HG03175 (cell line): ENCODE data around the gene TCFL5.

Experiments used
- ATAC-seq: cut with Tn5 transposase; IDR thresholded peaks from one replicate; pipeline ENCODE4 v1.9.1; 2021; ENCODE audit warnings: mild to moderate bottlenecking, moderate library complexity; ENCODE audit not compliant: unreplicated experiment

The TCFL5 gene

GRCh38 chr20:62814060-62814708, 47.4 kb downstream of the TCFL5 start:
- ATAC-seq: no peak

- ATAC-seq: no peak
Measured at GRCh38 chr20:62813588-62813987, 48.0 kb downstream of the TCFL5 start.

GRCh38 chr20:62812907-62813200, 48.8 kb downstream of the TCFL5 start:
- ATAC-seq: no peak

- no peak for ATAC-seq
Measured at GRCh38 chr20:62812181-62812906, 49.3 kb downstream of the TCFL5 start.

GRCh38 chr20:62811720-62812119, 49.9 kb downstream of the TCFL5 start:
- ATAC-seq: no peak

GRCh38 chr20:62811320-62811719, 50.3 kb downstream of the TCFL5 start:
- no peak for ATAC-seq

- no peak for ATAC-seq
Measured at GRCh38 chr20:62809530-62810428, 51.8 kb downstream of the TCFL5 start.

- no peak for ATAC-seq
Measured at GRCh38 chr20:62808211-62808865, 53.3 kb downstream of the TCFL5 start.

- ATAC-seq: no peak
Measured at GRCh38 chr20:62807444-62808210, 54.0 kb downstream of the TCFL5 start.

- no peak for ATAC-seq
Measured at GRCh38 chr20:62806383-62807050, 55.1 kb downstream of the TCFL5 start.

- no peak for ATAC-seq
Measured at GRCh38 chr20:62805711-62806382, 55.8 kb downstream of the TCFL5 start.

GRCh38 chr20:62805155-62805710, 56.4 kb downstream of the TCFL5 start:
- peak; percentile 26 for ATAC-seq

GRCh38 chr20:62804627-62805154, 56.9 kb downstream of the TCFL5 start, which contains the start of gene OGFR:
Gene OGFR, plus strand, starts transcription at chr20:62804835. Its CDS starts 25 bp downstream, at chr20:62804860.
- peak; percentile 53 for ATAC-seq

GRCh38 chr20:62804021-62804626, 57.5 kb downstream of the TCFL5 start:
- peak; percentile 20 for ATAC-seq

GRCh38 chr20:62802026-62802712, 59.5 kb downstream of the TCFL5 start:
- ATAC-seq: no peak

GRCh38 chr20:62801284-62802010, 60.2 kb downstream of the TCFL5 start:
- no peak for ATAC-seq
